PC-3 (cell line): ENCODE data around the gene SLX1A. TPM values are rescaled to one million over a fixed set of nuclear protein-coding genes. Genes with fewer than 3 reads are reported as not detected.
"Not testable (repeated sequence)": the region's sequence is repeated elsewhere in the genome, so short reads cannot be mapped to it uniquely, and the experiment has no call there.

Source experiments
- ATAC-seq: fragments of 200-7000 bp; cut with Tn5 transposase; 2 replicates; pipeline ENCODE4 v1.9.1; 2020; ENCODE audit warnings: mild to moderate bottlenecking, moderate library complexity
- BruUV-seq: library from RNA; stranded (reverse); fragments of 400-500 nt; replicated peaks from 2 replicates; lab custom pipeline; 2021; lab: Mats Ljungman, UMichigan
- CTCF ChIA-PET: fragments of 300-600 bp; sonication (Branson Sonifier 250); formaldehyde crosslinking; loops from one replicate; lab custom pipeline; 2022; ENCODE audit warnings: antibody characterized with exemption; lab: Charles Lee
- POLR2A ChIA-PET: fragments of 300-600 bp; sonication (Branson Sonifier 250); formaldehyde crosslinking; loops from one replicate; lab custom pipeline; 2022; ENCODE audit warnings: antibody characterized with exemption; ENCODE audit not compliant: unreplicated experiment; lab: Charles Lee
- DNase-seq: peaks from one replicate; pipeline ENCODE4 v3.0.0-alpha.2; 2015
- H2AFZ ChIP-seq: fragments of 300-600 bp; sonication (generic); 2 replicates; pipeline ENCODE4 v1.6.0; 2016; ENCODE audit warnings: antibody characterized with exemption, low read length
- H3F3A ChIP-seq: fragments of 300-600 bp; sonication (generic); one replicate; pipeline ENCODE4 v1.6.0; 2017; ENCODE audit warnings: antibody characterized with exemption, low read length, control low read depth, mild to moderate bottlenecking; ENCODE audit not compliant: unreplicated experiment
- H3K27ac ChIP-seq: fragments of 300-600 bp; sonication (generic); 2 replicates; pipeline ENCODE4 v1.5.1; 2016; ENCODE audit warnings: mild to moderate bottlenecking, low read length
- H3K27me3 ChIP-seq: fragments of 300-600 bp; sonication (generic); 2 replicates; pipeline ENCODE4 v1.6.1; 2016; ENCODE audit warnings: low read length, mixed read lengths
- H3K36me3 ChIP-seq: fragments of 300-600 bp; sonication (generic); 2 replicates; pipeline ENCODE4 v1.6.1; 2016; ENCODE audit warnings: low read depth, mixed run types, low read length, mixed read lengths
- H3K4me1 ChIP-seq: fragments of 300-600 bp; sonication (generic); 2 replicates; pipeline ENCODE4 v1.5.1; 2016; ENCODE audit warnings: low read length; ENCODE audit not compliant: insufficient read depth
- H3K4me2 ChIP-seq: fragments of 300-600 bp; sonication (generic); 2 replicates; pipeline ENCODE4 v1.6.0; 2016; ENCODE audit warnings: low read length
- H3K4me3 ChIP-seq: fragments of 300-600 bp; sonication (generic); 2 replicates; pipeline ENCODE4 v1.5.1; 2016; ENCODE audit warnings: mild to moderate bottlenecking, low read length, mixed read lengths
- H3K79me2 ChIP-seq: fragments of 300-600 bp; sonication (generic); 2 replicates; pipeline ENCODE4 v1.6.1; 2017; ENCODE audit warnings: low read length, mixed read lengths
- H3K9ac ChIP-seq: fragments of 300-600 bp; sonication (generic); 2 replicates; pipeline ENCODE4 v1.6.0; 2016; ENCODE audit warnings: mild to moderate bottlenecking, low read length
- H3K9me2 ChIP-seq: fragments of 300-600 bp; sonication (generic); replicated peaks from 2 replicates; pipeline ENCODE4 v1.6.1; 2016; ENCODE audit warnings: mixed run types, low read length, mixed read lengths
- H3K9me3 ChIP-seq: fragments of 300-600 bp; sonication (generic); 2 replicates; pipeline ENCODE4 v1.6.1; 2016; ENCODE audit warnings: low read length, mixed read lengths
- H4K20me1 ChIP-seq: fragments of 300-600 bp; sonication (generic); 2 replicates; pipeline ENCODE4 v1.6.1; 2016; ENCODE audit warnings: low read length, mixed read lengths
- EZH2 ChIP-seq: fragments of 300-600 bp; sonication (generic); IDR thresholded peaks from one replicate; pipeline ENCODE4 v1.6.1; 2017; ENCODE audit warnings: antibody characterized with exemption, mild to moderate bottlenecking, low read length; ENCODE audit not compliant: unreplicated experiment
- EZH2phosphoT487 ChIP-seq: fragments of 300-600 bp; sonication (generic); IDR thresholded peaks from 2 replicates; pipeline ENCODE4 v1.6.1; 2018; ENCODE audit warnings: mild to moderate bottlenecking, antibody characterized with exemption, low read length, borderline replicate concordance
- intact Hi-C: fragments of 100-400 bp; cut with micrococcal nuclease; formaldehyde crosslinking; loops from 2 replicates; pipeline ENCODE4 v1.9.0; 2023
- total RNA-seq: library from RNA; depleted of rRNA; stranded (reverse); fragments of >200 nt; gene quantifications from 2 replicates; pipeline ENCODE4 v1.2.3, GENCODE V29; 2014
- TF ChIP-seq, protein P1 (sequence below): fragments of 300-600 bp; sonication (generic); conservative IDR thresholded peaks from 2 replicates; pipeline ENCODE4 v1.5.1; 2017; ENCODE audit warnings: antibody characterized with exemption, low read depth, mild to moderate bottlenecking, low read length

Gene SLX1A
- total RNA-seq, 1 experiment from 2014 or later, result 91.9 TPM

GRCh38 chr16:30187556-30187865, 6.2 kb upstream of the SLX1A start:
- POLR2A ChIA-PET, result no interaction called here
- Histone ChIP-seq H3K9ac (no peak overlapping the region), H3K4me3 (no peak overlapping the region), H3K9me3 (no peaks in the 10 kb centered on the region), H3K36me3 (no peaks in the 10 kb centered on the region), H3K79me2 (no peaks in the 10 kb centered on the region), H3K4me1 (no peaks in the 10 kb centered on the region), H3K27ac (no peak overlapping the region), H3K4me2 (no peak overlapping the region), H3K27me3 (no peaks in the 10 kb centered on the region), H4K20me1 (no peaks in the 10 kb centered on the region), H3K9me2 (no peaks in the 10 kb centered on the region), H3F3A (no peaks in the 10 kb centered on the region), H2AFZ (no peak overlapping the region)
- no TSS peak for BruUV-seq
- intact Hi-C loops, result no loop called here
- CTCF ChIA-PET, result no interaction called here
- TF ChIP-seq EZH2, result no peak
- TF ChIP-seq EZH2phosphoT487, result no peak
- no peak for DNase-seq
- no peak for ATAC-seq

DNA sequence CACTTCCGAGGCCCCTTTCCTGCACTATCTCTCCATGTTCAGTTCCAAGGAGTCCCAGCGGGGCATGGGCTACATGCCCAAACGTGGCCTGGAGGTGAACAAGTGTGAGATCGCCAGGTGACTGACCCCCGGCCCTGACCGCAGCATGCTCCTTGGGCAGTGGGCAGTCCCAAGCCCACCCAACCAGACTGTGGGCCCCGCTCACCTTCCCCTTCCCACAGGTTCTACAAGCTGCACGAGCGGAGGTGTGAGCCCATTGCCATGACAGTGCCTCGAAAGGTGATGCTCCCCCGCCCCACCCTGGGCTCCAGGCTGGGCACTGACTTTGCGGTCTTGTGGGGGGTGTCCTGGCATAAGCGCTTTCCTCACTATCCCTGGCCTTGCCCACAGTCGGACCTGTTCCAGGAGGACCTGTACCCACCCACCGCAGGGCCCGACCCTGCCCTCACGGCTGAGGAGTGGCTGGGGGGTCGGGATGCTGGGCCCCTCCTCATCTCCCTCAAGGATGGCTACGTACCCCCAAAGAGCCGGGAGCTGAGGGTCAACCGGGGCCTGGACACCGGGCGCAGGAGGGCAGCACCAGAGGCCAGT, 5.6 kb upstream of the SLX1A start:
- Histone ChIP-seq H2AFZ (no peak overlapping the region), H3K27me3 (no peaks in the 10 kb centered on the region), H4K20me1 (no peaks in the 10 kb centered on the region), H3K4me1 (no peaks in the 10 kb centered on the region), H3K27ac (no peak overlapping the region), H3K9me2 (no peaks in the 10 kb centered on the region), H3K9ac (no peak overlapping the region), H3F3A (no peaks in the 10 kb centered on the region), H3K4me3 (no peak overlapping the region), H3K9me3 (no peaks in the 10 kb centered on the region), H3K36me3 (no peaks in the 10 kb centered on the region), H3K79me2 (no peaks in the 10 kb centered on the region), H3K4me2 (no peak overlapping the region)
- no TSS peak for BruUV-seq
- intact Hi-C loops, result no loop called here
- ChIA-PET CTCF (no interaction called here), POLR2A (no interaction called here)
- TF ChIP-seq EZH2 (no peak), EZH2phosphoT487 (no peak)
- TF ChIP-seq, protein P1, sequence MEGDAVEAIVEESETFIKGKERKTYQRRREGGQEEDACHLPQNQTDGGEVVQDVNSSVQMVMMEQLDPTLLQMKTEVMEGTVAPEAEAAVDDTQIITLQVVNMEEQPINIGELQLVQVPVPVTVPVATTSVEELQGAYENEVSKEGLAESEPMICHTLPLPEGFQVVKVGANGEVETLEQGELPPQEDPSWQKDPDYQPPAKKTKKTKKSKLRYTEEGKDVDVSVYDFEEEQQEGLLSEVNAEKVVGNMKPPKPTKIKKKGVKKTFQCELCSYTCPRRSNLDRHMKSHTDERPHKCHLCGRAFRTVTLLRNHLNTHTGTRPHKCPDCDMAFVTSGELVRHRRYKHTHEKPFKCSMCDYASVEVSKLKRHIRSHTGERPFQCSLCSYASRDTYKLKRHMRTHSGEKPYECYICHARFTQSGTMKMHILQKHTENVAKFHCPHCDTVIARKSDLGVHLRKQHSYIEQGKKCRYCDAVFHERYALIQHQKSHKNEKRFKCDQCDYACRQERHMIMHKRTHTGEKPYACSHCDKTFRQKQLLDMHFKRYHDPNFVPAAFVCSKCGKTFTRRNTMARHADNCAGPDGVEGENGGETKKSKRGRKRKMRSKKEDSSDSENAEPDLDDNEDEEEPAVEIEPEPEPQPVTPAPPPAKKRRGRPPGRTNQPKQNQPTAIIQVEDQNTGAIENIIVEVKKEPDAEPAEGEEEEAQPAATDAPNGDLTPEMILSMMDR, result no peak
- no peak for DNase-seq
- ATAC-seq, result no peak

DNA sequence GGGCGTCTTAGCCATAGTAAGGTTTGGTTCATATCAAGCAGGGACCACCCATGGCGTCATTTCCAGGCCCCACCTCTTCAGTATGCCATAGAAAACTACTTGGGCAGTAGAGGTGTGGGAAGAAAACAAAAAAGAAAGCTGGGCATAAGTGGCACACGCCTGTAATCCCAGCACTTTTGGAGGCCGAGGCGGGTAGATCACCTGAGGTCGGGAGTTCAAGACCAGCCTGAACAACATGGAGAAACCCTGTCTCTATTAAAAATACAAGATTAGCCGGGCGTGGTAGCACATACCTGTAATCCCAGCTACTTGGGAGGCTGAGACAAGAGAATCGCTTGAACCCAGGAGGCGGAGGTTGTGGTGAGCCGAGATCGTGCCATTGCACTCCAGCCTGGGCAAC, 2.5 kb upstream of the SLX1A start:
- intact Hi-C loops, H3F3A ChIP-seq, DNase-seq, H3K4me1 ChIP-seq, H3K27me3 ChIP-seq, H3K36me3 ChIP-seq, H3K9me3 ChIP-seq, H3K27ac ChIP-seq, H3K9ac ChIP-seq, BruUV-seq, H2AFZ ChIP-seq, H3K4me3 ChIP-seq, H3K79me2 ChIP-seq, H3K9me2 ChIP-seq, CTCF ChIA-PET, POLR2A ChIA-PET, ATAC-seq, H4K20me1 ChIP-seq, H3K4me2 ChIP-seq: not testable (repeated sequence)

DNA sequence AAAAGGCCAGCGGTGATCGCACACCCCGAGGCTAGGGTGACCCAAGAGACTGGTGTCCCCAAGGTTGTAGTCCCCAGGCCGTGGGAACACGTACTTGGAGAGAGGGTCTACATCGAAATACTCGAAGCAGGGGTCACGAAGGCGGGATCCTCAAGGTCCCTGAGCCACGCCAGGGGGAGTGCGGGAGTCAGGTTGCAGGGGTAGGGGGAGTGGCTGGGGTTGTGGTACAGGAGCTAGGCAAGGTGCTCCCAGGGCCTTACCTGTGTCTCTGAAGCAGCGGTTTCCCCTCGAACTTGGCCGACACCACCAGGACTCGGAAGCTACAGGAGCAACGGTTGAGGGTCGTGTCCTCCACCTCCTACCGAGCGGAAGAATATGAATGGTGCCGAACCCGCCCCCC, 577 bp upstream of the SLX1A start:
- H3K9ac ChIP-seq, H3K4me3 ChIP-seq, H4K20me1 ChIP-seq, CTCF ChIA-PET, H3K79me2 ChIP-seq, H2AFZ ChIP-seq, POLR2A ChIA-PET, H3K4me2 ChIP-seq, H3K4me1 ChIP-seq, H3K36me3 ChIP-seq, intact Hi-C loops, H3F3A ChIP-seq, H3K27me3 ChIP-seq, H3K9me2 ChIP-seq, H3K27ac ChIP-seq, DNase-seq, H3K9me3 ChIP-seq: not testable (repeated sequence)
- TSS peak; percentile 75 for BruUV-seq
- peak; percentile 27 for ATAC-seq

- H3K9ac ChIP-seq, CTCF ChIA-PET: not testable (repeated sequence)
- BruUV-seq, result TSS peak; percentile 97
These were observed 674 bp downstream of the SLX1A start for GRCh38 chr16:30194172-30194925.

More at GRCh38 chr16:30194172-30194925, 674 bp downstream of the SLX1A start:
- H4K20me1 ChIP-seq, H3K4me2 ChIP-seq, intact Hi-C loops, DNase-seq, H3K27ac ChIP-seq, H3K9me2 ChIP-seq, H2AFZ ChIP-seq, H3K4me3 ChIP-seq, H3K27me3 ChIP-seq, H3K4me1 ChIP-seq, H3K36me3 ChIP-seq, H3F3A ChIP-seq, H3K9me3 ChIP-seq, POLR2A ChIA-PET, H3K79me2 ChIP-seq: not testable (repeated sequence)
- peak; percentile 76 for ATAC-seq
